Dedifferentiated amniotic fluid mesenchymal stem cell (primary cell): Measurements from ENCODE around the gene GNAQ.

Source experiments
- DNase-seq: peaks from one replicate; pipeline ENCODE4 v3.0.0-alpha.2; 2016; ENCODE audit errors: extremely low spot score

Gene GNAQ

GRCh38 chr9:77944556-77945243 is 86.9 kb downstream of the GNAQ start:
- DNase-seq = no peak

GRCh38 chr9:77943057-77943456 is 88.6 kb downstream of the GNAQ start:
- DNase-seq = no peak

- DNase-seq = no peak
Measured at GRCh38 chr9:77939149-77939668, 92.4 kb downstream of the GNAQ start.

GRCh38 chr9:77938163-77938562 is 93.4 kb downstream of the GNAQ start:
- no peak for DNase-seq

- DNase-seq = no peak
Measured at GRCh38 chr9:77935974-77936373, 95.6 kb downstream of the GNAQ start.

- no peak for DNase-seq
Measured at GRCh38 chr9:77935211-77935610, 96.4 kb downstream of the GNAQ start.

GRCh38 chr9:77933976-77934375 is 97.6 kb downstream of the GNAQ start:
- DNase-seq = no peak

- no peak for DNase-seq
Measured at GRCh38 chr9:77933019-77933418, 98.6 kb downstream of the GNAQ start.

GRCh38 chr9:77929942-77930341 is 101.7 kb downstream of the GNAQ start:
- DNase-seq = no peak

- no peak for DNase-seq
Measured at GRCh38 chr9:77927265-77927664, 104.3 kb downstream of the GNAQ start.

- DNase-seq = peak; percentile 81
Measured at GRCh38 chr9:77926371-77926878, 105.2 kb downstream of the GNAQ start.

GRCh38 chr9:77922591-77922990 is 109.0 kb downstream of the GNAQ start:
- DNase-seq = no peak

- DNase-seq = no peak
Measured at GRCh38 chr9:77917800-77918199, 113.8 kb downstream of the GNAQ start.

GRCh38 chr9:77916820-77917219 is 114.8 kb downstream of the GNAQ start:
- no peak for DNase-seq

- no peak for DNase-seq
Measured at GRCh38 chr9:77916410-77916819, 115.2 kb downstream of the GNAQ start.

GRCh38 chr9:77915744-77916143 is 115.9 kb downstream of the GNAQ start:
- no peak for DNase-seq

- DNase-seq = no peak
Measured at GRCh38 chr9:77912895-77913693, 118.5 kb downstream of the GNAQ start.

GRCh38 chr9:77911928-77912327 is 119.7 kb downstream of the GNAQ start:
- DNase-seq = no peak

- no peak for DNase-seq
Measured at GRCh38 chr9:77910194-77910621, 121.4 kb downstream of the GNAQ start.

GRCh38 chr9:77909306-77909705 is 122.3 kb downstream of the GNAQ start:
- no peak for DNase-seq

GRCh38 chr9:77908293-77908692 is 123.3 kb downstream of the GNAQ start:
- DNase-seq = no peak

- DNase-seq = no peak
Measured at GRCh38 chr9:77907585-77907984, 124.0 kb downstream of the GNAQ start.

GRCh38 chr9:77906991-77907390 is 124.6 kb downstream of the GNAQ start:
- no peak for DNase-seq
